Brain microvascular endothelial cell (primary cell): ENCODE measurements around the gene DND1.
A peak's percentile ranks its signal among the peaks of the same experiment; 100 is the strongest.
"Not testable (repeated sequence)": the region's sequence is repeated elsewhere in the genome, so short reads cannot be mapped to it uniquely, and the experiment has no call there.

Experiments
- DNase-seq: peaks from one replicate; pipeline ENCODE4 v3.0.0-alpha.2; 2020
- H3K27ac ChIP-seq: fragments of 250-450 bp; sonication (Bioruptor Pico); 2 replicates; pipeline ENCODE4 v1.5.1; 2020; ENCODE audit warnings: mild to moderate bottlenecking, moderate library complexity
- H3K27me3 ChIP-seq: fragments of 250-450 bp; sonication (Bioruptor Pico); replicated peaks from 2 replicates; pipeline ENCODE4 v1.5.1; 2020; ENCODE audit warnings: mild to moderate bottlenecking
- H3K36me3 ChIP-seq: fragments of 250-450 bp; sonication (Bioruptor Pico); replicated peaks from 2 replicates; pipeline ENCODE4 v1.5.1; 2020; ENCODE audit warnings: mild to moderate bottlenecking
- H3K4me3 ChIP-seq: 2 replicates; pipeline ENCODE4 v1.5.1; 2011; ENCODE audit warnings: low read depth, mild to moderate bottlenecking, control low read depth, low read length, moderate library complexity
- in situ Hi-C: cut with HindIII; loops from 2 replicates; pipeline ENCODE4 v1.10.0; 2017; ENCODE audit warnings: low sequenced_read_pairs, low pct_ligation_motif_present
- TF ChIP-seq, protein P1 (sequence below): IDR thresholded peaks from 2 replicates; pipeline ENCODE4 v1.5.1; 2011; ENCODE audit warnings: low read depth, mild to moderate bottlenecking, moderate library complexity, low read length, control low read depth, inconsistent platforms; ENCODE audit errors: missing control alignments

The DND1 gene

DNA sequence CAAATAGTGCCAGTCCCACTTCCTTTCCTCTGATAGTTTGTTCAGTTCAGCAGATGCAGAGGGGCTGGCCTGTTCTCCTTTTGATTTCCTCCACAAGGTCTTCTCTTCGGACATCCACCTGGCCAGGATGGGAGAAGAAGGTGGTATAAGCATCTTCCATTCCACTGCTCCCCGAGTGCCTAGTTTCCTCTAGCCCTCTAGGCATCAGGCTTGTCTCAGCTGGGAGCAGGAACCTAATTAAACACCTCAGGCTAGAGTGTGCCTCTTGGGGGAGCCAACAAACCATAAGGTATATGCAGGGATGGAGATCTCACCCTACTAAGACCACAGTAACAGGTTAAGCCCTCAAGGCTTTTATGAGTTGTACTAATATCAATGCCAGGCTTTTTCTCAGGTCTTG is 835 bp upstream of the DND1 start:
- Histone ChIP-seq H3K36me3 (peaks cover 67% of the 10 kb centered on the region), H3K27me3 (no peaks in the 10 kb centered on the region), H3K4me3 (no peak overlapping the region), H3K27ac (no peak overlapping the region)
- in situ Hi-C loops: no loop called here
- TF ChIP-seq, protein P1, sequence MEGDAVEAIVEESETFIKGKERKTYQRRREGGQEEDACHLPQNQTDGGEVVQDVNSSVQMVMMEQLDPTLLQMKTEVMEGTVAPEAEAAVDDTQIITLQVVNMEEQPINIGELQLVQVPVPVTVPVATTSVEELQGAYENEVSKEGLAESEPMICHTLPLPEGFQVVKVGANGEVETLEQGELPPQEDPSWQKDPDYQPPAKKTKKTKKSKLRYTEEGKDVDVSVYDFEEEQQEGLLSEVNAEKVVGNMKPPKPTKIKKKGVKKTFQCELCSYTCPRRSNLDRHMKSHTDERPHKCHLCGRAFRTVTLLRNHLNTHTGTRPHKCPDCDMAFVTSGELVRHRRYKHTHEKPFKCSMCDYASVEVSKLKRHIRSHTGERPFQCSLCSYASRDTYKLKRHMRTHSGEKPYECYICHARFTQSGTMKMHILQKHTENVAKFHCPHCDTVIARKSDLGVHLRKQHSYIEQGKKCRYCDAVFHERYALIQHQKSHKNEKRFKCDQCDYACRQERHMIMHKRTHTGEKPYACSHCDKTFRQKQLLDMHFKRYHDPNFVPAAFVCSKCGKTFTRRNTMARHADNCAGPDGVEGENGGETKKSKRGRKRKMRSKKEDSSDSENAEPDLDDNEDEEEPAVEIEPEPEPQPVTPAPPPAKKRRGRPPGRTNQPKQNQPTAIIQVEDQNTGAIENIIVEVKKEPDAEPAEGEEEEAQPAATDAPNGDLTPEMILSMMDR: no peak
- no peak for DNase-seq

DNA sequence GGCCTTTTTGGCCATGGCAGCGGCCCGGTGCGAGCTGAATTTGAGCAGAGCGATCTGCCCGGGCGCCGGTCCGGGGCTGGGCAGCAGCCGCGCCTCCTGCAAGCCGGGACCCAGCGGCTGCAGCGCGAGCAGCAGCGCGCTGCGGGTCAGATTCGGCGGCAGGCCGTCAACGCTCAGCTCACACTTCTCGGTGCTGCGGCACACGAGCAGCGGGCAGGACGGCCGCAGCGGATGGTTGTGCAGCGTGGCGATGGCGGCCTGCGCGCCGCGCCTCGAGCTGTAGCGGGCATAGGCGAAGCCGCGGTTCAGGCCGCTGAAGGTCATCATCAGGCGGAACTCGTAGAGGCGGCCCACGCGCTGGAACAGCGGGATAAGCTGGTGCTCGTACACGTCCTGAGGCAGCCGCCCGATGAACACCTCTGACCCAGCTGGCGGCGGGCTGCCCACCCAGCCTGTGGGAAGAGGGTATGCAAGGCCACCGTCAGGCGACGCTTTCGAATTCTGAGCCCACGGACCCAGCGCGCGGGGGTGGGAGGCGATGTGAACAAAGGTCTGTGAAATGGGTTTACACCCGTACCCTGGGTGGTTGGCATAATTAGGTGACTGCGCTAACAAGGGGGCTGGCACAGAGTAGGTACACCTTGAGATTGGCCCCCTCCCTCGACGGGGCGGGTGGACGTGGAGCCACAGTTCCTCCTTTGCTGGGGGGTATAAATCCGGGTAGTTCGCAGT is 755 bp downstream of the DND1 start:
- peaks cover 66% of the 10 kb centered on the region for H3K36me3 ChIP-seq
- TF ChIP-seq, protein P1: no peak
- in situ Hi-C loops: no loop called here
- no peak overlapping the region for H3K27ac ChIP-seq
- H3K4me3 ChIP-seq: no peak overlapping the region
- DNase-seq: no peak
- H3K27me3 ChIP-seq: no peaks in the 10 kb centered on the region

DNA sequence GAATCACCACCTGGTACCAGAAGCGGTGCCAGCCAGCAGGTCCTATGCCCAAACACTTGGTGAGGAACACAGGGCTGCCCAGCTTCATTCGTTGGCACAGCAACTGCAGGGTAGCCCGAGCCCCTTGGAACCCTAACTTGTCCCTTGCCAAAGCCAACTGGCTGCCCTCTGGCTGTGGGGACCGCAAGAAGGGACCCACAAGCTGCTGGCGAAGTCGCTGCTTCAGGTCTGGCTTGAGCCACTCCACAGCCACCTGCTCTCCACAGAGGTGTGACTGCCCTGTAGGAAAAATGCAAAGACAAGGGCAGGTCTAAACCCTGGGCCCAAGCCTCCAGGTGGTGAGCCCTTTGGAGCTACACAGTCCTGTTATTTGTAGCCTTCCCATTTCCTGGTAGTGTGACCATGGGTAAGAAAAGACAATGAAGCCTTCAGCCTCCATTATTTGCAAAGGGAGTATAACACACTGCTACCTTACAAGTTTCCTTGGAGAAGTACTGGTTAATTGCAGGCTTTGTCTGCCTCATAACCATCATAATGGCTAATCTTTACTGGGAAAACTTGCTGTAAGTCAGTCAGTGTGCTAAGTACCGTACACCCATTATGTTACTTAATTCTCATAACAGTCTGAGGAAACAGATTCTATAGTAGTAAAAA is 1.8 kb downstream of the DND1 start:
- TF ChIP-seq, protein P1: no peak
- no peak overlapping the region for H3K27ac ChIP-seq
- no peaks in the 10 kb centered on the region for H3K27me3 ChIP-seq
- no peak overlapping the region for H3K4me3 ChIP-seq
- DNase-seq: no peak
- peaks cover 58% of the 10 kb centered on the region for H3K36me3 ChIP-seq
- in situ Hi-C loops: no loop called here

DNA sequence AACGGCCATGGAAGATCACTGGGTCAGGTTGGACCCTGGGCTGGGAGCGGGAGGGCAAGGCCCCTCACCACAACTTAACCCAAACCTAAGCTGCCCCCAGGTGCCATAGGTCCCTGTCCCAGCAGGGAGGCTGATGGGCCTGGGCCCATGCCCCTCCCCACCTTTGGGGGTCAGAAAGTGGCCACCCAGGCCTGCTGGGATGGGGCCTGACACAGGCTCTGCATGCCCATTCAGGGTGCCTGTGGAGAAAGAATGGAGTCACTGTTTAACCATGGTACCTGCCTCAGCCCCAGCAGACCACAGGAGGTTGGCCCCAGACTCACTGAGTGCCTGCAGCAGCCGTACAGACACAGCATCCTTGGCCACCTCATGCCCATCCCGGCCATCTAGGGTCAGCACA is 2.3 kb downstream of the DND1 start:
- DNase-seq, H3K27ac ChIP-seq, H3K27me3 ChIP-seq, in situ Hi-C loops, H3K4me3 ChIP-seq: not testable (repeated sequence)
- peaks cover 53% of the 10 kb centered on the region for H3K36me3 ChIP-seq

DNA sequence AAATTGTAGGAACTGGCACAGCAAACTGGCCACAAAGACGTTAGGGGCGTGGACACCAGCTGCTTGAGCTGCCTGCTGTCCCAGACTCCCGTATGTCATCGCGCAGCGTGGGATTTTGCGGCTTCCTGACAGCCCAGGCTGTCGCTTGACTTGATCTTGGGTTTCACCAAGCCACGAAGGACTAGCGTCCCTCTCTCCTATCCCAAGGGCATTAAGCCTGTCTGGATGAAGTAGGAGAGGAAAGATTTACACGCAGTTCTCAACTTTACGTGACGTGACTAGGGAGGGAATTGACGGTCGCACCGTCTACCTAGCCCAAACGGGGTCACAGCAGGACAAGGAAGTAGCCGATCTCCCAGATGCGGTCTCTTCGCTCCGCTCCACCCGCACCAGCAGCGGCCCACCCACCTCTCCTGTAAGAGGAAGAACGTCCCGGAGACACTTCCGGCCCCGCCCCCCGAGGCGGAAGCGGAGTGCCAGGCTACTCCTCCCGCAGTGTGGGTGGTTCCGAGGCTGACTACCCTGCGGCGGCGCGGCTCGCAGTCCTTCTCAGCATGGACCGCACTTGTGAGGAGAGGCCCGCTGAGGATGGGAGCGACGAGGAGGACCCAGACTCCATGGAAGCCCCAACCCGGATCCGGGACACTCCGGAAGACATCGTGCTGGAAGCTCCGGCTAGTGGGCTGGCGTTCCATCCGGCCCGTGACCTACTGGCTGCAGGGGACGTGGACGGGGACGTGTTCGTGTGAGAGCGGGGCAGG is 8.8 kb downstream of the DND1 start, which contains the start of gene WDR55:
TSS of gene WDR55 (plus strand) at position 546 of the 761 bp plus-strand sequence. CDS start at position 555, 9 bp downstream.
- Histone ChIP-seq H3K36me3 (peaks cover 51% of the 10 kb centered on the region), H3K27ac (peak within 1 kb of the TSS; percentile 72), H3K27me3 (no peaks in the 10 kb centered on the region), H3K4me3 (peak within 1 kb of the TSS; percentile 98)
- TF ChIP-seq, protein P1: no peak
- in situ Hi-C loops: no loop called here
- peak; percentile 89 for DNase-seq

DNA sequence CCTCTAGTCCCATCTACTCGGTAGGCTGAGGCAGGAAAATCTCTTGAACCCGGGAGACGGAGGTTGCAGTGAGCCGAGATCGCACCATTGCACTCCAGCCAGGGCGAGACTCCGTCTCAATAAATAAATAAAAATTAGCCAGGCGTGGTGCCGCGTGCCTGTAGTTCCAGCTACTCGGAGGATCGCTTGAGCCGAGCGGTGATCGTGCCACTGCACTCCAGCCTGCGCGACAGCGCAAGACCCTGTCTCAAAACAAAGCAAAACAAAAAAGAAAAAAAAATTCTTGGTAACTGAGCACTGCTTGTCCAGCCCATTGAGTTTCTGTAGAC is 9.4 kb downstream of the DND1 start:
- H3K27me3 ChIP-seq: no peaks in the 10 kb centered on the region
- peaks cover 50% of the 10 kb centered on the region for H3K36me3 ChIP-seq
- TF ChIP-seq, protein P1: no peak
- peak overlapping the region; percentile 98 for H3K4me3 ChIP-seq
- in situ Hi-C loops: no loop called here
- peak overlapping the region; percentile 72 for H3K27ac ChIP-seq
- no peak for DNase-seq

DNA sequence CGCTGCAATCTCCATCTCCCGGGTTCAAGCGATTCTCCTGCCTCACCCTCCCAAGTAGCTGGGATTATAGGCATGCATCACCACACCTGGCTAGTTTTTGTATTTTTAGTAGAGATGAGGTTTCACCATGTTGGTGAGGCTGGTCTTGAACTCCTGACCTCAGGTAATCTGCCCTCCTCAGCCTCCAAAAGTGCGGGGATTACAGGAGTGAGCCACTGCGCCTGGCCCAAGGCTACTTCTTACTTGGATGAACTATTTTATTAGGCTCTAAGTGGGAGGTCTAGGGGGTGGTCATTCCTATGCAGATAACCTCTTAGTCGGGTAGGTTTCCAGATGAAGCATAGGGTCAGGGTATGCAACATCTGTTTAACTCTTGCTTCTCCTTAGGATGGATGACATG is 13.0 kb downstream of the DND1 start:
- in situ Hi-C loops, H3K27me3 ChIP-seq, H3K4me3 ChIP-seq, DNase-seq, H3K27ac ChIP-seq: not testable (repeated sequence)
- H3K36me3 ChIP-seq: peaks cover 70% of the 10 kb centered on the region
